Stomach (tissue), 9 donors: ENCODE measurements around the gene B3GNT5. TPM values are rescaled to one million over a fixed set of nuclear protein-coding genes. Genes with fewer than 3 reads are reported as not detected.

Source experiments
- DNase-seq, 2 donors: peaks; one replicate each; pipeline versions ENCODE4 v3.0.0 to v3.0.0-alpha.2; 2013 to 2019
- H3K27ac ChIP-seq, 5 donors: fragments of 200-600 bp in 4 of 5; sonication (generic) in 4 of 5; one replicate each; pipeline ENCODE4 v1.5.1; 2013 to 2019; ENCODE audit warnings: mild to moderate bottlenecking in 1 of 5, moderate library complexity in 1 of 5
- H3K27me3 ChIP-seq, 3 donors: fragments of 200-600 bp; sonication (generic); one replicate each; pipeline ENCODE4 v1.5.1; 2017 to 2019; ENCODE audit warnings: mixed run types in 1 of 3
- H3K36me3 ChIP-seq, 4 donors: fragments of 200-600 bp; sonication (generic); 1 replicate in 3 of 4; 2 replicates in 1 of 4; pipeline ENCODE4 v1.5.1; 2016 to 2019
- H3K4me1 ChIP-seq, 4 donors: fragments of 200-600 bp; sonication (generic); one replicate each; pipeline ENCODE4 v1.5.1; 2016 to 2019
- H3K4me3 ChIP-seq, 4 donors: fragments of 200-600 bp; sonication (generic) in 3 of 4; one replicate each; pipeline ENCODE4 v1.5.1; 2016 to 2019; ENCODE audit warnings: mild to moderate bottlenecking in 1 of 4
- H3K9me3 ChIP-seq, 4 donors: fragments of 200-600 bp; sonication (generic); one replicate each; pipeline ENCODE4 v1.5.1; 2016 to 2019
- CTCF ChIP-seq, 7 experiments: fragments of 450-650 bp in 4 of 7; fragments of 200-600 bp in 3 of 7; sonication (generic) in 3 of 7; IDR thresholded peaks; one replicate each; pipeline ENCODE4 v1.5.1; 2016 to 2019; ENCODE audit warnings: antibody characterized with exemption in 7 of 7, control low read depth in 2 of 7, mild to moderate bottlenecking in 1 of 7
- EP300 ChIP-seq: sonication (generic); formaldehyde crosslinking; IDR thresholded peaks from one replicate; pipeline ENCODE4 v1.6.1; 2017; ENCODE audit warnings: antibody characterized with exemption
- POLR2A ChIP-seq, 4 donors: fragments of 450-650 bp; IDR thresholded peaks; one replicate each; pipeline ENCODE4 v1.6.1; 2016; ENCODE audit warnings: antibody characterized with exemption in 4 of 4, control low read depth in 2 of 4, mild to moderate bottlenecking in 1 of 4, moderate library complexity in 1 of 4
- POLR2AphosphoS5 ChIP-seq, 3 donors: sonication (generic); formaldehyde crosslinking; IDR thresholded peaks; one replicate each; pipeline ENCODE4 v1.6.1; 2016; ENCODE audit warnings: antibody characterized with exemption in 3 of 3
- WGBS, 5 donors: extraction: QIAGEN DNeasy Blood & Tissue Kit in 3 of 5; methylation state at CpG; one replicate each; pipeline versions ENCODE4 v1.1.5 to v1.1.7; 2013 to 2018; 5-methylcytosine and 5-hydroxymethylcytosine counted together
- intact Hi-C: fragments of 100-400 bp; cut with DNase I; formaldehyde crosslinking; loops from one replicate; pipeline ENCODE4 v1.15.1; 2023; ENCODE audit warnings: low total_unique reads
- polyA plus RNA-seq, 3 donors: library from polyadenylated mRNA; stranded (reverse); fragments of 200-250 nt; gene quantifications; one replicate each; pipeline ENCODE4 v1.2.3, GENCODE V29; 2013
- total RNA-seq, 5 donors: library from RNA; depleted of rRNA; stranded (reverse); fragments of >200 nt; gene quantifications; one replicate each; pipeline versions ENCODE4 v1.1.0 to v1.2.3, GENCODE V29; 2014 to 2016
- donor health status: healthy with polysubstance abuse.
- donor health status: Bipolar disorder and iron deficiency.
- donor health status: healthy.

The B3GNT5 gene
- total and polyA plus RNA-seq, 8 donors, result 4.1 to 39.7 (median 7.2) TPM

- TF ChIP-seq CTCF (IDR thresholded peaks at IDR 0.05) (no peak), EP300 (no peak), POLR2A (IDR thresholded peaks at IDR 0.05) (no peak), POLR2AphosphoS5 (IDR thresholded peaks at IDR 0.05) (no peak)
- H3K27me3 ChIP-seq, result no peaks in the 10 kb centered on the region
- intact Hi-C loops, result no loop called here
Observed at GRCh38 chr3:183299976-183300375, 46.9 kb downstream of the B3GNT5 start.

GRCh38 chr3:183300996-183301562 is 48.0 kb downstream of the B3GNT5 start:
- Histone ChIP-seq H3K27ac (no peak overlapping the region), H3K4me3 (no peak overlapping the region), H3K9me3 (no peaks in the 10 kb centered on the region), H3K4me1 (peaks cover 0 to 32% (median 8%) of the 10 kb centered on the region in 4 donors), H3K27me3 (no peaks in the 10 kb centered on the region), H3K36me3 (no peaks in the 10 kb centered on the region)
- no peak for DNase-seq
- 63 to 90% (median 83%) methylated on average over 6 of the region's 6 CpGs for WGBS, 5 donors
- TF ChIP-seq POLR2AphosphoS5 (IDR thresholded peaks at IDR 0.05) (no peak), CTCF (IDR thresholded peaks at IDR 0.05) (no peak)
- intact Hi-C loops, result no loop called here

More at GRCh38 chr3:183299976-183300375, 46.9 kb downstream of the B3GNT5 start:
- Histone ChIP-seq H3K27ac (no peak overlapping the region), H3K4me3 (no peak overlapping the region), H3K9me3 (no peaks in the 10 kb centered on the region), H3K36me3 (no peaks in the 10 kb centered on the region), H3K4me1 (peaks cover 0 to 36% (median 7%) of the 10 kb centered on the region in 4 donors)
- 93 to 100% (median 95%) methylated on average over 4 of the region's 4 CpGs for WGBS, 5 donors
- no peak for DNase-seq

- WGBS, 5 donors, result 52 to 66% (median 55%) methylated on average over 8 of the region's 8 CpGs
- Histone ChIP-seq H3K36me3 (no peaks in the 10 kb centered on the region), H3K4me1 (peaks cover 5 to 41% (median 12%) of the 10 kb centered on the region in 4 donors), H3K4me3 (no peak overlapping the region), H3K27me3 (no peaks in the 10 kb centered on the region), H3K27ac (no peak overlapping the region), H3K9me3 (no peaks in the 10 kb centered on the region)
- peak in 1 of 2 donors; percentile 38 for DNase-seq
- intact Hi-C loops, result no loop called here
- TF ChIP-seq CTCF (IDR thresholded peaks at IDR 0.05), result no peak
- TF ChIP-seq POLR2A (IDR thresholded peaks at IDR 0.05), result no peak
- TF ChIP-seq POLR2AphosphoS5 (IDR thresholded peaks at IDR 0.05), result no peak
- no peak for TF ChIP-seq EP300
Observed at GRCh38 chr3:183301937-183302580, 49.0 kb downstream of the B3GNT5 start.

- no peaks in the 10 kb centered on the region for H3K36me3 ChIP-seq
- H3K9me3 ChIP-seq, result no peaks in the 10 kb centered on the region
- DNase-seq, result peak in 1 of 2 donors; percentile 44
- WGBS, 5 donors, result 69 to 79% (median 77%) methylated on average over 2 of the region's 2 CpGs
- H3K27me3 ChIP-seq, result no peaks in the 10 kb centered on the region
- TF ChIP-seq EP300, result no peak
- no peak for TF ChIP-seq POLR2A (IDR thresholded peaks at IDR 0.05)
- TF ChIP-seq POLR2AphosphoS5 (IDR thresholded peaks at IDR 0.05), result no peak
- no peak for TF ChIP-seq CTCF (IDR thresholded peaks at IDR 0.05)
- H3K4me3 ChIP-seq, result no peak overlapping the region
- intact Hi-C loops, result no loop called here
- no peak overlapping the region for H3K27ac ChIP-seq
- peaks cover 7 to 46% (median 15%) of the 10 kb centered on the region in 4 donors for H3K4me1 ChIP-seq
Observed at GRCh38 chr3:183303690-183304089, 50.6 kb downstream of the B3GNT5 start.
